GM18498 (cell line): ENCODE data around the gene CPT1C.
A peak's percentile ranks its signal among the peaks of the same experiment; 100 is the strongest.

ENCODE experiments used
- ATAC-seq: cut with Tn5 transposase; IDR thresholded peaks from one replicate; pipeline ENCODE4 v1.9.1; 2021; ENCODE audit warnings: mild to moderate bottlenecking, moderate library complexity; ENCODE audit not compliant: unreplicated experiment

Gene CPT1C

GRCh38 chr19:49660338-49660961 lies 30.5 kb upstream of the CPT1C start:
- ATAC-seq, result no peak

GRCh38 chr19:49662011-49662410 lies 28.9 kb upstream of the CPT1C start:
- no peak for ATAC-seq

DNA sequence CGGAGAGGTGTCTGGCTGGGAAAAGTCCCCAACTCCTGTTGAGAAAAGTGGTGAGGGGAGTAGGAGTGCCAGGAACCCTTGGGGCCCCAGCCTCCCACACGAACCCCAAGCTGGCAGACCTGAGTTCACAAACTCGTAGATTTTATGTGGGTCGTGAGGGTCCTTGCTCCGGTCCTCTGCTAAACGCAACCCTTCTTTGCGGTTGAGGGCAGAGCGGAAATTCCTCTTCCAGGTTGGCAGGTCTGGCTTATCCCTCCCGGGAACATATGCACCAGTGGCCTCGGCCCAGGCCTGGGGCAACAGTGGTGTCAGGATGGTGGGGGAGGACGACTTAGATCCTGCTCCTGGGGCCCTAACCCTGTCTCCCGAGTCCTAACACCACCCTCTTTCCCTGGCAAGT lies 27.7 kb upstream of the CPT1C start:
- no peak for ATAC-seq

- no peak for ATAC-seq
Observed at GRCh38 chr19:49664171-49665035, 26.5 kb upstream of the CPT1C start.

- ATAC-seq, result no peak
Observed at GRCh38 chr19:49665036-49665350, 25.9 kb upstream of the CPT1C start.

DNA sequence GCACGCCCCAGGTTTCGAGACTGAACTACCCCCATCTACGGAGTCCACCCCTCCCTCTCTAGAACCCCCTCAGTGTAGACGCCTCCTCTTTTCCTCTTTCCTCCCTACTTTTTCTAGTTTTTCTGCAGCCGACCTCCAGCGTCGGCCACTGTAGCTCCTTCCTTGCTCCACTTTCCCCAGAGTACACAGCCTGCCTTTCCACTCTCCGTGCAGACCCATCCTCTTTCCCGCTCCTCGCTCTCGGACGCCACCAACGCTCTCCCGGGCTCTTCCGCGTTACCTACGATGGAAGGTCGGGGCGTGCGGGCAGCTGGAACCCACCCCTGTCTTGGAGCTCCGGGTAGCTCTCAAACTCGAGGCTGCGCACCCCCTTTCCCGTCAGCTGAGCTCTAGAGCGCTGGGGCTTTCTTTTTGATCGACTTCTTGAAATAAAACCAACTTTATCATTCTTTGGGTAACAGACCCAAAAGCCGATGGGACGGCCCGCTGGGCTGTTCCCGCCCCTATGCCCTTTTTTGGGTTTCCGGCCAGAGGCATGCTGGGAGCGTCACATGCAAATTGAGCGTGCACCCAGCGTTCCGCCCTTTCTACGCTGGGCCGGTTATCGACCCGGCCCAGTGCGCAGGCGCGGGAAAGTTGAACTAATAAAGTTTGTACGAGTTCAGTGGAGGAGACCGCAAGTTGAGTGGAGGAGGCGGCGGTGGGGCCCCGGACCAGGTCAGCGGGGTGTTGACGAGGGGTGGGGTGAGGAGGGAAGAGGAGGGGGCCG lies 25.4 kb upstream of the CPT1C start, which contains the start of the genes BCL2L12 and IRF3:
BCL2L12 (plus strand) TSS at position 583 of the 769 bp plus-strand sequence. CDS start 760 bp downstream, outside the sequence.
IRF3 (minus strand) TSS at position 507 of the 769 bp plus-strand sequence. CDS start 1,019 bp downstream, outside the sequence.
- ATAC-seq, result peak; percentile 86

DNA sequence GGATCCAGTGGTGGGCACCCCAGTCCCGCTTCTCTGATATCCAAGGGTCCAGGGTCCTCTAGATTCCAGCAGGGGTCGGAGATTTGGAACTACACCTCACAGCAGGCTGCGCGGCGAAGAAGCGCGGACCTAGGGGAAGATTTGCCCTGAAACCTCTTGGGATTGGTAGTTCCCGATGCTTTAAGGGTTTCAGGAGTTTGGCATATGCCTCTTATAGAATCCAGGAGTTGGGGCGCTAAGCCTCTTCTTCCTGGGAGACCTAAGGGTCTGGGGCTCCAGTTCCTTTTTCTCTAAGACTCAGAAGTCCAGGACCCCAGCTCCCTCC lies 24.8 kb upstream of the CPT1C start:
- ATAC-seq, result no peak

GRCh38 chr19:49667473-49667872 lies 23.4 kb upstream of the CPT1C start:
- ATAC-seq, result no peak

DNA sequence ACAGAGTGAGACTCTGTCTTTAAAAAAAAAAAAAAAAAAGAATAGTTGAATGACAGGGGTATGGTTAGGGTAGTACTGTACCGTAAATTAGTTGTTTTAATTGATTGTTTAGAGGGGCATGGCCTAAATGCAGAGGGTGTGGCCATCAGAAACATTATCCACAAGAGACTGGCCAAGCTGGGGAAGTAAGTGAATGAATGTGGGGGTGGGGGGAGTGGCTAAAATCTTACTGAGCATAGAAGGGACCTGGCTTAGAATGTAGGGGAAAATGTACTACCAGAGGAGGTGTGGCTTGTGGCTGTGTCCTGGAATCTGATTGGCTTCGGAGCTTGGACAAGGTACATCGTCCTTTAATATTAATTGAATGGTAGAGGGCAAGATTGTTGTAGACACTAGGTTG lies 21.4 kb upstream of the CPT1C start:
- no peak for ATAC-seq

DNA sequence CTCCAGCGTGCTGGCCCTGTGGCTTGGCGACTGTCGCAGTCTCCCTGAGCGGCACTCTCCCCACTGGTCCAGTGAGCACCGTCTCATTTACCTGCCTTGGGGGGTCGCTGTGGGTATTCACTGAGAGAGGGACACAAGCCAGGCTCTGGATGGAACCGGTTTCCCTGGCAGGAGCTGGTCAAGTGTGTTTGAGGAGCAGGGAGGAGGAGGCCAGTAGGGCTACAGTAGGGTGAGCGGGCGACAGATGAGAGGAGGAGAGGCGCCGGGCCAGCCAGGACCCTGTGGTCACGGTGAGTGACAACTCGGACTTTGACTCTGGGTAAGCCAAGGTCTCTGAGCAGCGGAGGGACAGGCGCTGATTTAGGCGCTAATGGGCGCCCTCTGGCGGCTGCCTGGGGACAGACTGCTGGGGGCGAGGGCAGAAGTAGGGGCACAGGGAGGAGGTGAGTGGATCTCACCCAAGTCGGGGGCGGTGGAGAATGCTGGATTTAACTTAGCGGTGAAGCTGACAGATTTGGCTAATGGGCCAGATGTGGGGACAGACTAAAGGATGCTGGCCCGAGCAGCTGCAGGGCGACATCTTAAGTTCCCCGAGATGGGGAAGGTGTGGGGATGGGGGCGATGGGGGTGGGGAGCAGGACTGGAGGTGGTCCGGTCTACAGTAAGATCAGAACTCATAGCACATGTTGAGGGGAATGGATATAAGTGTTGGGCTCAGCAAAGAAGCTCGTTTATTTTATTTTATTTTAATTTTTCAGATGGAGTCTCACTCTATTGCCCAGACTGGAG lies 18.6 kb upstream of the CPT1C start:
- no peak for ATAC-seq

GRCh38 chr19:49676136-49676783 lies 14.7 kb upstream of the CPT1C start:
- ATAC-seq, result peak; percentile 30

DNA sequence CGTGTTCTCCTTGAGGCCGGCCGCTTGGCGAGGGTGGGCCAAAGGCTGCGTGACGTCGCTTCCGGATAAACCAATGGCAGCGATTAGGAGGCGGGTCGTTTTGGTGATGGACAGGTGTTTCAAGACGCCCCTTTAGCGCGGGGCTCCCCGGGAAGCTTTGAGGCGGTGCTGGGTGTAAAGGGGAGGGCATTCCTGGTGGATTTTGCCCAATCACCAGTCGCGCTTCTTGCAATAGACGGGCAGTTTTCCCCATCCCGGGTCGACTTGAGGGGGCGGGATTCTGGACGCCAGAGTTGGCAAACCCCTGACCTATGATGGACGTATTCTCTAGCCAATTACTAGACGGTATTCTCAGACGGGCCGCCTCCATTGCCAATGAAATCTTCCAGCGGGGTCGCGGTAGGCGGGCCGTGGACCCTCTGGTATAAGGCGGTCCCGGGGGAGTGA lies 14.1 kb upstream of the CPT1C start:
- peak; percentile 70 for ATAC-seq

GRCh38 chr19:49677231-49677900 lies 13.6 kb upstream of the CPT1C start, which contains the start of gene PRMT1:
Gene PRMT1 (plus strand): TSS chr19:49677271. CDS start chr19:49677281, 10 bp downstream.
- peak; percentile 16 for ATAC-seq

DNA sequence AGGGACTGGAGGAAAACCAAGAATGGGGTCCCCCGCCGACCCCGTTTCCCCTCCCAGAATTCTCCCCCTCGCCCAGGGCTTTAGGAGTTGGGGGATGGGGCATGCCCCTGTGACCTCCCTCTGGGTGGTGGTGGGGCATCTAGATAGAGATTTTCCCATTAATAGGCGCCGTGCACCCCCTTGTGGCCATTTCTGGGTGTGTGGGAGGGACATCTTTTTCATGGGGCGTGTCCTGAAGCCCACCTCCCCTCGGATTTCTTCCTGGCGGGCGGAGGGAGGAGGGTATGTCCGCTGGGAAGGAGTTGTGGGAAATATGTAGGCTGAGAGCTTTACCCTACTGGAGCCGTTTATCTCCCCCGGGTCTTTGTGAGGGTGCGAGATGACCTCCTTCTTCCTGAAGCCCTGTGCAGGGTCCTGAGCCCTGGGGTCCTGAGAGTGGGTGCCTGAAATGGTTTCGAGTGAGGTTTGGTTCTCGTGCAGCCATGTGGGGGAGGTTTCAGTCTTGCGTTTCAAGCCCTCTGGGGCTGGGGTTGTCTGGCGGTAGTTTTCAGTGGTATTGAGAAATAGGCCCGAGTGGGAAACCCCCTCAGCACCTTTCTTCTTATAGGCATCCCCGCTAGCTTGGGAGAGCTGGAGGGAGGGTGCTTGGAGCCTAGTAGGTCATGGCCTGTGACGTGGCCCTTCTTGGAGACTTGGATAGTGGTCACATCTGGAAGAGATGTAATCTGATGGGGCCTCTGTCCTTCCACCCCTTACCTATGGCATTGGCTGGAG lies 12.8 kb upstream of the CPT1C start:
- ATAC-seq, result no peak

DNA sequence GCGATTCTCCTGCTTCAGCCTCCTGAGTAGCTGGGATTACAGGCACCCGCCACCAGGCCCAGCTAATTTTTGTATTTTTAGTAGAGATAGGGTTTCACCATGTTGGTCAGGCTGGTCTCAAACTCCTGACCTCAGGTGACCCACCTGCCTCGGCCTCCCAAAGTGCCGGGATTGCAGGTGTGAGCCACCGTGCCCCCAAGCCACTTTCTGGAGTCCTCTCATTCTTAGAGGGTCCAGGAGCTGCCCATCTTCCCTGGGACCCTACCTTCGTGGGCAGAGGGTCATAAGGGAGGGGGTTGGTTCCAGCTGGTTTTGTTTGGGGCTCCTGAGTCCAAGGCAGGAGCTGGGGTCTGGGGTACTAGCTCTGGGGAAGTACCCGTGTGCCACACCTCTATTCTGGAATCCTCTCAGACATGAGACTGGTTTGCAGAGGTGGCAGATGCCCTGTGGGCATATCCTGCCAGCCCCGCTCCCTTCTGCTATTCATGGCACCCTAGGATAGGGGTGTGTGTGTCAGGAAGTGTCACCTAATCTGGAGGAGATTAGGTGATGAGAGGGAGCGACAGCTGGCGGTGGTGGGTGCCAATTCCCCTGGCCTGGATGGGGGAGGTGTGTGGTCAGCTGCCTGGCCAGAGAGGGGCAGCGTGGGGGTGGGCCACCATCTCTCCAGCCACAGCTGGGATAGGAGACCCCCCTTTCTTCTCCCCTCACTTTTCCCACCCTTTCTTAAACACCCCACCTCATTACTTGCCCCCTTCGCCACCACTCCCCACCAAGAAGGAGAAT lies 11.7 kb upstream of the CPT1C start:
- ATAC-seq, result no peak

DNA sequence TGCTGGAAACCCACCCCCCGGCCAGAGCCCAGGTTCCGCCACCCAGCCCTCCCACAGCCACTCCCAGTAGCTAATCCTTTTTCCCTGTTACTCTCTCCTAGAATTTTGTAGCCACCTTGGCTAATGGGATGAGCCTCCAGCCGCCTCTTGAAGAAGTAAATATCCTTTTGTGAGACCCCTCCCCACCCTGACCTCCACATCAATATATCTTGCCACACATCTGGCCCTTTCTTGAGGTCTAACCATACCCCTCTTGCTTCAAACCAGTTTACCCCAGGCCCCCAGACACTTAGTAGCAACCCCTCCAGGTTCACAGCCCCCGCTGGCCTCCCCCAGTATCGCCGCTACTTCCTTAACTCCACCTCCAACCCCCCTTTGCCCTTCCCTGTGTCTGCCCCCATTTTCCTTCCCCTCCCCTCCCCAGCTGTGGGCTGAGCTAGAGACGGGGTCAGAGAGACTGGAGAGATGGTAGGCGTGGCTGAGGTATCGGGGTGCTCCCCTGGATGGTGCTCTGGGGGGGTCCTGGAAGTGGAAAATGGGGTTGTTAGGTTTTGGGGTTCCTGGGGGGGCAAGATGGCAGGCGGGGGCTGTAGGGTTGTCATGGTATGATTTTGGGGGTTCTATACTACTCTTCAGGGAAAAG lies 11.0 kb upstream of the CPT1C start:
- no peak for ATAC-seq
